Jurkat, Clone E6-1 (cell line): Measurements from ENCODE around the gene CYP1B1.
"Not testable (repeated sequence)": the region's sequence is repeated elsewhere in the genome, so short reads cannot be mapped to it uniquely, and the experiment has no call there.

Experiments used
- DNase-seq: peaks from one replicate; pipeline ENCODE4 v3.0.0-alpha.2; 2011; ENCODE audit warnings: low read depth, low spot score
- H3K4me3 ChIP-seq: 2 replicates; pipeline ENCODE4 v1.5.1; 2011; ENCODE audit warnings: mild to moderate bottlenecking, low read length, control low read depth, moderate library complexity

The CYP1B1 gene

GRCh38 chr2:38045811-38046210, 30.1 kb downstream of the CYP1B1 start:
- no peak for DNase-seq
- H3K4me3 ChIP-seq: no peak overlapping the region

DNA sequence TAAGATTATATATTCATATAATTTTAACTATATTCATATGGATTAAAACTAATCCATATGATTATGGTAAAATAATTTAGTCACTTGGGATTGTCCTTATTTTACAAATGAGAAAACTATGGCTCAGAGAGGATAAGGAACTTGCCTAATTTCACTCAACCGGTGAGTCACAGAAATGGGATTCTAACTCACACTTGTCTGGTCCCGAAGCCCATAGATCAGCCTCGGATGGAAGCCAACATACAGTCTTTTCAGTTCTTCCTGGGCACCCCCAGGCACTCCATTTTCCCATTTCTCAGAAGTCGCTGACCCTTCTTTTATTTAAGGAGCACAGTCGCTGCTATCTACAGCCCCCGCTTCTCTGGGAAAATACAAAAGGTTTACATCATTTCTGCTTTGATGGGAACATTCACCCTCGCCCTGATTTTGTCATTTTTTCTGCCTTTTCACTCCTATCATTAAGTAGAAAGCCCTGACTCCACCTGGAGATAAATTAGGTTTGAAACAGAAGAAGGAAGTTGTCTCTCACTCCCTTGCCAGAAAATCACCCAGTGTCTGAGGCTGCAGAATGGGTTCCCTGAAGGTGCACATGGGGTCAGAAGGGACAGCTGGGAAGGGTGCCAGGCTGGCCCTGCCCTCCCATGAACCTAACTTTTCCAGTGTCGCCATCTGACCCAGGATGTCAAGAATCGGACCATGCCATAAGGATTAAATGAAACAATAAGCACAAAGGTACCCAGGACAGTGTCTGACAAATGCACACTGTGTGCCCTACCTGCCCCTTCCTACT, 36.6 kb downstream of the CYP1B1 start:
- DNase-seq: no peak
- H3K4me3 ChIP-seq: no peak overlapping the region

GRCh38 chr2:38038682-38039081, 37.3 kb downstream of the CYP1B1 start:
- no peak overlapping the region for H3K4me3 ChIP-seq
- no peak for DNase-seq

- DNase-seq: no peak
These were observed 38.0 kb downstream of the CYP1B1 start for GRCh38 chr2:38037757-38038621.

DNA sequence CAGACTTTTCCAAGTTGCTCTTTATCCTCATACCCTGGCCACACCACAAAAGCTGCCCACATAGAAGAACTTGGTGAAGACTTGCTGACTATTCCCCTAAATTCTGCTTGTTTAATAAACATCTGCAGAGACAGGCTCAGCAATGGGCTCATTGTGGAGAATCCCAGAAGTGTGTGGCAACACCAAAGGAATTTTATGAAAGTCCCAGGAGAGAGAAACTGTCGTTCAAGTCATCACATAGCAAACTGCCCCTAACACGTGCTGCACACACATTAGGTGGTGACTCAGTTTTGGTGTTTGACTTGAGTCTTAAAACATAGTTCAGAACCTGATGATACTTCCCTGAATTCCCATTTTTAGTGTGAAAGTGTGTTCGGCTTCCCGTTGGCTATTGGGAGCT, 38.6 kb downstream of the CYP1B1 start:
- H3K4me3 ChIP-seq: no peak overlapping the region
- no peak for DNase-seq

More at GRCh38 chr2:38037757-38038621, 38.0 kb downstream of the CYP1B1 start:
- H3K4me3 ChIP-seq: no peak overlapping the region

DNA sequence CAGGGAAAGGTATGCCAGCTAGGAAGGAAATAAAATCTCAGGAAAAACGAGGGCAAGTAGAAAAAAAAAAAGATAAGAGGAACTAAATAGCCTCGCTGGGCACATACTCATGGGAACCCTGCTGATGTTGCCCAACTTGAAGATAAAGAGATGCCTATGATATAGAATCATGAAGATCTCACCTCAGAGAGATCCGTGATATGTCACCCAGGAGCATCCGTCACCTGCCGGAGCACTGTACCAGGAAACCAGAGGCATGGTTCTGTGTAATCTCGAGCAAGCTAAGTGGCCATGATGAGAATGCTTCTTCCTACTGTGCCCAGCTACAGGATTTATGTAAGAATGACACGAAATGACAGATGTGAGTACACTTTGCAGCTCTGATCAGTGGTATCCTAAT, 40.0 kb downstream of the CYP1B1 start:
- no peak overlapping the region for H3K4me3 ChIP-seq
- DNase-seq: no peak

- DNase-seq: no peak
- H3K4me3 ChIP-seq: no peak overlapping the region
These were observed 42.3 kb downstream of the CYP1B1 start for GRCh38 chr2:38033646-38034045.

GRCh38 chr2:38032946-38033345, 43.0 kb downstream of the CYP1B1 start:
- no peak overlapping the region for H3K4me3 ChIP-seq
- DNase-seq: no peak

DNA sequence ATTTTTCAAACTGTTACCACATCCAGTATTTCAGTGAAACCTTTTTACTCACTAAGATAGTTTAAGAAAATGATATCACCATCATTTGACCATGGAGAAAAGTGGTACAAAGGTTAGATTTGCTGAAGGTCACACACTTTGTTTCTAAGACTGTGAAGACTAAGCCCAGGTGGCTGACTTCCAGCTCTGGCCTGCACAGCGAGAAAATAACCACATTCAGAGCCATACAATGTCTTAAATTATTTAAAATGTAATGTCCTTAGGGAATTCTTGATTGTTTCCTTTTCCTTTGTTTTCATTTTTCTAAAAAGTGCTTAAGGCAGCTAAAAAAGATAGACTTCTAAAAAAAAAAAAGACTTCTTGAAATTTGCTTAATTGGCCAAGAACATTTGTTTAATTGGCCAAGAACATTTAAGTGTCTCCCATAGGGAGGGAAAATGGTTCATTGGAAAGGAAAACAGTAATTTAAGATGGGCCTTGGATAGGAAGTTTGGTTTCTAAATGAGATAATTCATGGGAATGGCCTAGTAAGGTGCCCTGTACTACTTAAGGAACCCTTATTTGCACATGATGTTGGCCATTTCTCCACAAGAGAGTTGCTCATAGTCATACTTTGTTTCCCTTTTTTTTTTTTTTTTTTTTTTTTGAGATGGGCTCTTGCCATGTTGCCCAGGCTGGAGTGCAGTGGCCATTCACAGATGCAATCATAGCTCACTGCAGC, 45.2 kb downstream of the CYP1B1 start:
- no peak for DNase-seq

GRCh38 chr2:38029512-38029911, 46.4 kb downstream of the CYP1B1 start:
- no peak for DNase-seq
- no peak overlapping the region for H3K4me3 ChIP-seq

More for the DNA sequence above, 45.2 kb downstream of the CYP1B1 start:
- no peak overlapping the region for H3K4me3 ChIP-seq

GRCh38 chr2:38028829-38029228, 47.1 kb downstream of the CYP1B1 start:
- H3K4me3 ChIP-seq: no peak overlapping the region
- DNase-seq: no peak

- no peak overlapping the region for H3K4me3 ChIP-seq
- DNase-seq: no peak
These were observed 49.1 kb downstream of the CYP1B1 start for GRCh38 chr2:38026846-38027245.

DNA sequence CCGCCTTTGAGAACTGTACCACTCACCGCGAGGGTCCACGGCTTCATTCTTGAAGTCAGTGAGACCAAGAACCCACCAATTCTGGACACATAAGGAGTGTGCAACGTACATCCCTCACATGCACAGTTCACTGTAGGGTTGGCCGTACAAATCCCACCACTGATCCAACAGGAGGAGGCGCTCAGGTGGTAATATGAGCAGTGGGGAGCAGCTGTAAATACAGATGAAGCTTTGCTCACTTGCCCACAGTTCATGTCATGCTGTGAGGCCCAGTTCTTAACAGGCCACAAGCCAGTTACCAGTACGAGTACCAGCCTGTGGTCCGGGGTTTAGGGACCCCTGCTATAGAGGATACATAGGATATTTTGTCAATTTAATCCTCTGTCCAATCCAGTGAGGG, 54.4 kb downstream of the CYP1B1 start:
- no peak for DNase-seq
- H3K4me3 ChIP-seq: no peak overlapping the region

DNA sequence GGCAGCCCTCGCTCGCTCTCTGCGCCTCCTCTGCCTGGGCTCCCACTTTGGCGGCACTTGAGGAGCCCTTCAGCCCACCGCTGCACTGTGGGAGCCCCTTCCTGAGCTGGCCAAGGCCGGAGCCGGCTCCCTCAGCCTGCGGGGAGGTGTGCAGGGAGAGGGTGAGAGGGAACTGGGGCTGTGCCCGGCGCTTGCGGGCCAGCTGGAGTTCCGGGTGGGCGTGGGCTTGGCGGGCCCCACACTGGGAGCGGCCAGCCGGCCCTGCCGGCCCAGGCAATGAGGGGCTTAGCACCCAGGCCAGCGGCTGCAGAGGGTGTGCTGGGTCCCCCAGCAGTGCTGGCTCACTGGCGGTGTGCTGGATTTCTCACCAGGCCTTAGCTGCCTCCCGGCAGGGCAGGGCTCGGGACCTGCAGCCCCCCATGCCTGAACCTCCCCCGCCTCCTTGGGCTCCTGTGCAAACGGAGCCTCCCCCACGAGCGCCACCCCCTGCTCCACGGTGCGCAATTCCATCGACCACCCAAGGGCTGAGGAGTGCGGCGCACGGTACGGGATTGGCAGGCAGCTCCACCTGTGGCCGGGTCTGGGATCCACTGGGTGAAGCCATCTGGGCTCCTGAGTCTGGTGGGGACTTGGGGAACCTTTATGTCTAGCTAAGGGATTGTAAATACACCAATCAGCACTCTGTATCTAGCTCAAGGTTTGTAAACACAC, 55.4 kb downstream of the CYP1B1 start:
- not testable (repeated sequence) for H3K4me3 ChIP-seq, DNase-seq

- no peak for DNase-seq
These were observed 58.1 kb downstream of the CYP1B1 start for GRCh38 chr2:38017836-38018235.

More at GRCh38 chr2:38017836-38018235, 58.1 kb downstream of the CYP1B1 start:
- no peak overlapping the region for H3K4me3 ChIP-seq
